GM19438 (cell line): ENCODE results near the gene NOG.

Experiments
- ATAC-seq: cut with Tn5 transposase; IDR thresholded peaks from one replicate; pipeline ENCODE4 v1.9.1; 2021; ENCODE audit warnings: low read depth; ENCODE audit not compliant: unreplicated experiment

The NOG gene

GRCh38 chr17:56596691-56597494 is 3.4 kb downstream of the NOG start:
- no peak for ATAC-seq

GRCh38 chr17:56597495-56597990 is 4.0 kb downstream of the NOG start:
- no peak for ATAC-seq

- no peak for ATAC-seq
These were observed 5.0 kb downstream of the NOG start for GRCh38 chr17:56598466-56598865.

- no peak for ATAC-seq
These were observed 5.6 kb downstream of the NOG start for GRCh38 chr17:56599088-56599487.

- ATAC-seq: no peak
These were observed 6.1 kb downstream of the NOG start for GRCh38 chr17:56599566-56599965.

- ATAC-seq: no peak
These were observed 6.8 kb downstream of the NOG start for GRCh38 chr17:56600256-56600655.

- no peak for ATAC-seq
These were observed 8.1 kb downstream of the NOG start for GRCh38 chr17:56601591-56601990.

GRCh38 chr17:56602292-56603130 is 9.0 kb downstream of the NOG start:
- no peak for ATAC-seq

GRCh38 chr17:56603486-56604238 is 10.2 kb downstream of the NOG start:
- ATAC-seq: no peak

GRCh38 chr17:56604691-56605290 is 11.3 kb downstream of the NOG start:
- no peak for ATAC-seq

- no peak for ATAC-seq
These were observed 15.4 kb downstream of the NOG start for GRCh38 chr17:56608944-56609343.

- no peak for ATAC-seq
These were observed 16.8 kb downstream of the NOG start for GRCh38 chr17:56610321-56610720.

- no peak for ATAC-seq
These were observed 19.6 kb downstream of the NOG start for GRCh38 chr17:56613131-56613530.

- no peak for ATAC-seq
These were observed 21.0 kb downstream of the NOG start for GRCh38 chr17:56614522-56614921.

GRCh38 chr17:56616239-56616638 is 22.7 kb downstream of the NOG start:
- ATAC-seq: no peak

GRCh38 chr17:56623383-56623782 is 29.9 kb downstream of the NOG start:
- ATAC-seq: no peak

- ATAC-seq: no peak
These were observed 30.8 kb downstream of the NOG start for GRCh38 chr17:56624309-56624708.

- ATAC-seq: no peak
These were observed 31.4 kb downstream of the NOG start for GRCh38 chr17:56624912-56625311.

GRCh38 chr17:56629531-56630075 is 36.1 kb downstream of the NOG start:
- ATAC-seq: no peak

- ATAC-seq: no peak
These were observed 36.7 kb downstream of the NOG start for GRCh38 chr17:56630202-56630601.
